Trophoblast cell (in vitro differentiated cells and primary cell): ENCODE results near the gene MMP28.

ENCODE experiments used
- DNase-seq, 2 donors: peaks; one replicate each; pipeline ENCODE4 v3.0.0-alpha.2; 2016
- H2AFZ ChIP-seq: 2 replicates; pipeline ENCODE4 v1.6.1; 2013; ENCODE audit warnings: low read length, moderate library complexity, mild to moderate bottlenecking; ENCODE audit not compliant: insufficient read depth, poor library complexity
- H2AK5ac ChIP-seq: 2 replicates; pipeline ENCODE4 v1.6.1; 2013; ENCODE audit warnings: mild to moderate bottlenecking, low read length
- H2BK120ac ChIP-seq: 2 replicates; pipeline ENCODE4 v1.6.1; 2013; ENCODE audit warnings: low read length, mild to moderate bottlenecking, moderate library complexity; ENCODE audit not compliant: insufficient read depth, poor library complexity
- H2BK12ac ChIP-seq: 2 replicates; pipeline ENCODE4 v1.6.1; 2013; ENCODE audit warnings: mild to moderate bottlenecking, low read length, moderate library complexity
- H2BK5ac ChIP-seq: 2 replicates; pipeline ENCODE4 v1.6.1; 2013; ENCODE audit warnings: low read length, low read depth, moderate library complexity, mild to moderate bottlenecking; ENCODE audit not compliant: poor library complexity
- H3K14ac ChIP-seq: 2 replicates; pipeline ENCODE4 v1.6.1; 2013; ENCODE audit warnings: mild to moderate bottlenecking, low read length
- H3K18ac ChIP-seq: 2 replicates; pipeline ENCODE4 v1.6.1; 2013; ENCODE audit warnings: mild to moderate bottlenecking, low read length
- H3K23ac ChIP-seq: 2 replicates; pipeline ENCODE4 v1.6.1; 2013; ENCODE audit warnings: low read length
- H3K27ac ChIP-seq: 2 replicates; pipeline ENCODE4 v1.5.1; 2013; ENCODE audit warnings: low read depth, mild to moderate bottlenecking, inconsistent platforms, low read length, moderate library complexity
- H3K27me3 ChIP-seq: 2 replicates; pipeline ENCODE4 v1.6.1; 2013; ENCODE audit warnings: inconsistent platforms, mild to moderate bottlenecking, low read length, moderate library complexity; ENCODE audit not compliant: insufficient read depth
- H3K36me3 ChIP-seq, 2 experiments: 1 replicate in 1 of 2; 2 replicates in 1 of 2; pipeline ENCODE4 v1.6.1; 2013; ENCODE audit warnings: low read length in 2 of 2, mild to moderate bottlenecking in 2 of 2, moderate library complexity in 1 of 2; ENCODE audit not compliant: insufficient read depth in 2 of 2, control insufficient read depth in 1 of 2
- H3K4ac ChIP-seq: 2 replicates; pipeline ENCODE4 v1.6.1; 2013; ENCODE audit warnings: low read depth, mild to moderate bottlenecking, low read length, moderate library complexity
- H3K4me1 ChIP-seq, 2 experiments: 1 replicate in 1 of 2; 2 replicates in 1 of 2; pipeline ENCODE4 v1.6.1; 2013; ENCODE audit warnings: low read length in 2 of 2, mild to moderate bottlenecking in 2 of 2, moderate library complexity in 1 of 2; ENCODE audit not compliant: insufficient read depth in 2 of 2, control insufficient read depth in 1 of 2
- H3K4me2 ChIP-seq: 2 replicates; pipeline ENCODE4 v1.6.1; 2013; ENCODE audit warnings: inconsistent platforms, mild to moderate bottlenecking, low read length, moderate library complexity
- H3K4me3 ChIP-seq: 2 replicates; pipeline ENCODE4 v1.5.1; 2013; ENCODE audit warnings: mild to moderate bottlenecking, low read depth, low read length, inconsistent platforms
- H3K79me1 ChIP-seq: one replicate; pipeline ENCODE4 v1.6.1; 2013; ENCODE audit warnings: low read length
- H3K79me2 ChIP-seq: 2 replicates; pipeline ENCODE4 v1.6.1; 2013; ENCODE audit warnings: low read length, mild to moderate bottlenecking; ENCODE audit not compliant: control insufficient read depth, insufficient read depth, poor library complexity
- H3K9ac ChIP-seq: 2 replicates; pipeline ENCODE4 v1.6.1; 2013; ENCODE audit warnings: mild to moderate bottlenecking, low read length
- H3K9me3 ChIP-seq: 2 replicates; pipeline ENCODE4 v1.6.1; 2013; ENCODE audit warnings: low read depth, mild to moderate bottlenecking, control low read depth, inconsistent platforms, low read length; ENCODE audit not compliant: insufficient read depth
- H4K12ac ChIP-seq: 2 replicates; pipeline ENCODE4 v1.6.1; 2013; ENCODE audit warnings: low read depth, mild to moderate bottlenecking, low read length, moderate library complexity
- H4K8ac ChIP-seq: 2 replicates; pipeline ENCODE4 v1.6.1; 2013; ENCODE audit warnings: low read depth, mild to moderate bottlenecking, low read length, moderate library complexity
- H4K91ac ChIP-seq: one replicate; pipeline ENCODE4 v1.6.1; 2013; ENCODE audit warnings: low read depth, mild to moderate bottlenecking, low read length, moderate library complexity
- WGBS: extraction: QIAGEN DNeasy Blood & Tissue Kit; methylation state at CpG from one replicate; pipeline ENCODE4 v1.1.7; 2013; ENCODE audit warnings: missing lambda C conversion rate; ENCODE audit not compliant: insufficient read length, insufficient coverage; ENCODE audit errors: extremely low coverage; 5-methylcytosine and 5-hydroxymethylcytosine counted together

MMP28 gene

GRCh38 chr17:35763767-35764122 lies 31.7 kb downstream of the MMP28 start:
- Histone ChIP-seq H3K36me3 (no peaks in the 10 kb centered on the region), H2AK5ac (no peak overlapping the region), H2BK5ac (no peak overlapping the region), H3K14ac (no peak overlapping the region), H3K18ac (no peak overlapping the region), H4K91ac (no peak overlapping the region), H3K4me2 (peak overlapping the region; percentile 65), H3K9ac (no peak overlapping the region), H2BK120ac (no peak overlapping the region), H3K27ac (no peak overlapping the region), H3K4me3 (no peak overlapping the region), H3K9me3 (no peaks in the 10 kb centered on the region), H3K4ac (no peak overlapping the region), H2AFZ (no peak overlapping the region), H3K79me2 (no peaks in the 10 kb centered on the region), H3K27me3 (no peaks in the 10 kb centered on the region), H2BK12ac (no peak overlapping the region), H4K8ac (no peak overlapping the region), H4K12ac (no peak overlapping the region), H3K4me1 (peaks cover 15 to 24% of the 10 kb centered on the region in 2 experiments), H3K79me1 (peaks cover 2% of the 10 kb centered on the region), H3K23ac (no peak overlapping the region)
- WGBS = no CpG with 5 or more reads among the region's 17 CpGs
- no peak for DNase-seq

- no peaks in the 10 kb centered on the region for H3K9me3 ChIP-seq
- no peak overlapping the region for H3K23ac ChIP-seq
- no peak overlapping the region for H3K27ac ChIP-seq
- H4K8ac ChIP-seq = no peak overlapping the region
- no peaks in the 10 kb centered on the region for H3K27me3 ChIP-seq
- H3K9ac ChIP-seq = no peak overlapping the region
- no peak overlapping the region for H4K12ac ChIP-seq
- H2BK12ac ChIP-seq = no peak overlapping the region
- H3K4me1 ChIP-seq = peaks cover 15 to 23% of the 10 kb centered on the region in 2 experiments
- no peak overlapping the region for H2BK5ac ChIP-seq
- no CpG with 5 or more reads among the region's 5 CpGs for WGBS
- H2BK120ac ChIP-seq = no peak overlapping the region
- H3K14ac ChIP-seq = no peak overlapping the region
- H2AFZ ChIP-seq = no peak overlapping the region
- no peak overlapping the region for H3K4ac ChIP-seq
- H4K91ac ChIP-seq = no peak overlapping the region
- H3K79me1 ChIP-seq = peaks cover under 1% of the 10 kb centered on the region
- H3K4me2 ChIP-seq = no peak overlapping the region
- no peak overlapping the region for H3K4me3 ChIP-seq
- no peak overlapping the region for H3K18ac ChIP-seq
- H2AK5ac ChIP-seq = no peak overlapping the region
- H3K36me3 ChIP-seq = no peaks in the 10 kb centered on the region
- H3K79me2 ChIP-seq = no peaks in the 10 kb centered on the region
- no peak for DNase-seq
These were observed 33.8 kb downstream of the MMP28 start for GRCh38 chr17:35761601-35762000.

- no peaks in the 10 kb centered on the region for H3K79me2 ChIP-seq
- H3K23ac ChIP-seq = no peak within 1 kb of the TSS
- H3K4ac ChIP-seq = no peak within 1 kb of the TSS
- no peak within 1 kb of the TSS for H2AK5ac ChIP-seq
- H2BK5ac ChIP-seq = no peak within 1 kb of the TSS
- H4K12ac ChIP-seq = no peak within 1 kb of the TSS
- H3K9ac ChIP-seq = no peak within 1 kb of the TSS
- no peaks in the 10 kb centered on the region for H3K36me3 ChIP-seq
- H3K4me3 ChIP-seq = no peak within 1 kb of the TSS
- no peak within 1 kb of the TSS for H2BK120ac ChIP-seq
- no peaks in the 10 kb centered on the region for H3K27me3 ChIP-seq
- peaks cover 11 to 13% of the 10 kb centered on the region in 2 experiments for H3K4me1 ChIP-seq
- no peak within 1 kb of the TSS for H4K91ac ChIP-seq
- no peak within 1 kb of the TSS for H2AFZ ChIP-seq
- WGBS = no CpG with 5 or more reads among the region's 1 CpG
- no peak within 1 kb of the TSS for H3K4me2 ChIP-seq
- no peak within 1 kb of the TSS for H2BK12ac ChIP-seq
- no peak for DNase-seq
- H3K18ac ChIP-seq = no peak within 1 kb of the TSS
- H3K9me3 ChIP-seq = no peaks in the 10 kb centered on the region
- no peaks in the 10 kb centered on the region for H3K79me1 ChIP-seq
- H4K8ac ChIP-seq = no peak within 1 kb of the TSS
- no peak within 1 kb of the TSS for H3K27ac ChIP-seq
- no peak within 1 kb of the TSS for H3K14ac ChIP-seq
These were observed 34.9 kb downstream of the MMP28 start, which contains the start of gene C17orf50 for GRCh38 chr17:35760587-35760986. Gene C17orf50 (plus strand): TSS chr17:35760887. CDS start chr17:35760942, 55 bp downstream.

- Histone ChIP-seq H3K4me1 (no peaks in the 10 kb centered on the region), H3K4me3 (no peak overlapping the region), H3K79me2 (no peaks in the 10 kb centered on the region), H4K8ac (no peak overlapping the region), H3K27ac (no peak overlapping the region), H3K79me1 (no peaks in the 10 kb centered on the region), H4K91ac (no peak overlapping the region), H3K18ac (no peak overlapping the region), H2BK12ac (no peak overlapping the region), H3K36me3 (no peaks in the 10 kb centered on the region), H2AFZ (no peak overlapping the region), H4K12ac (no peak overlapping the region), H2BK5ac (no peak overlapping the region), H3K4me2 (no peak overlapping the region), H3K9me3 (no peaks in the 10 kb centered on the region), H3K9ac (no peak overlapping the region), H3K4ac (no peak overlapping the region), H3K14ac (no peak overlapping the region), H3K23ac (no peak overlapping the region), H2AK5ac (no peak overlapping the region), H3K27me3 (no peaks in the 10 kb centered on the region), H2BK120ac (no peak overlapping the region)
- no peak for DNase-seq
These were observed 38.2 kb downstream of the MMP28 start for GRCh38 chr17:35757243-35757642.
